Mesenchymal stem cell (in vitro differentiated cells and primary cell): ENCODE results near the gene MORF4L1. TPM values are rescaled to one million over a fixed set of nuclear protein-coding genes. Genes with fewer than 3 reads are reported as not detected.

Experiments used
- small RNA-seq: library from polyadenylated mRNA; stranded (forward); fragments of <200 nt; extraction: miRNeasy Mini kit (QIAGEN cat#:217004); gene quantifications from one replicate; pipeline ENCODE3, GENCODE V24; 2013; ENCODE audit warnings: low read depth

The MORF4L1 gene

Small RNAs within 50 kb of the gene (small RNA-seq; reads per million reads assigned to genes)
- not detected for gene RNU6-415P
